HepG2 (cell line): ENCODE data around the gene RTP5. TPM values are rescaled to one million over a fixed set of nuclear protein-coding genes. Genes with fewer than 3 reads are reported as not detected.

Experiments used
- ATAC-seq: fragments of 200-7000 bp; cut with Tn5 transposase; 3 replicates; pipeline ENCODE4 v1.9.1; 2020; ENCODE audit warnings: mild to moderate bottlenecking, moderate library complexity
- BruUV-seq: library from RNA; stranded (reverse); fragments of 400-500 nt; replicated peaks from 2 replicates; lab custom pipeline; 2021; lab: Mats Ljungman, UMichigan
- CTCF ChIA-PET: fragments of 300-600 bp; formaldehyde crosslinking; extraction: SDS; loops from one replicate; lab custom pipeline; 2021; ENCODE audit warnings: low total read pairs, inconsistent platforms, low intra/inter-chr PET ratio; lab: Yijun Ruan, JAX
- POLR2A ChIA-PET: fragments of 350-600 bp; sonication (Branson Sonifier 250); formaldehyde crosslinking; loops from one replicate; lab custom pipeline; 2020; ENCODE audit warnings: antibody characterized with exemption, inconsistent platforms; lab: Yijun Ruan, JAX
- DNase-seq: peaks from one replicate; pipeline ENCODE4 v3.0.0-alpha.2; 2015; ENCODE audit warnings: low spot score
- FAIRE-seq: peaks from 3 replicates; lab custom pipeline; 2011; peaks lifted over from hg19 to GRCh38; lab: Jason Lieb, UNC
- H2AFZ ChIP-seq: one replicate; pipeline ENCODE4 v1.6.1; 2011; ENCODE audit warnings: low read length, inconsistent platforms
- H3K27ac ChIP-seq: fragments of 300-600 bp; 3 replicates; pipeline ENCODE4 v1.8.0; 2011; ENCODE audit warnings: mixed run types, mild to moderate bottlenecking, mixed read lengths, low read length, inconsistent platforms; ENCODE audit not compliant: insufficient read depth; ENCODE audit errors: extremely low read length
- H3K27me3 ChIP-seq, 2 experiments: fragments of 200-600 bp in 1 of 2; 2 replicates in 1 of 2; 3 replicates in 1 of 2; pipeline versions ENCODE4 v1.6.0 to v1.8.0; 2011; ENCODE audit warnings: low read length in 2 of 2, mild to moderate bottlenecking in 2 of 2, moderate library complexity in 2 of 2, inconsistent platforms in 1 of 2; ENCODE audit not compliant: insufficient read depth in 2 of 2, control insufficient read depth in 1 of 2
- H3K36me3 ChIP-seq, 2 experiments: fragments of 200-600 bp in 1 of 2; replicated peaks in 1 of 2; 2 replicates in 1 of 2; 3 replicates in 1 of 2; pipeline versions ENCODE4 v1.5.1 to v1.8.0; 2011; ENCODE audit warnings: low read length in 2 of 2, inconsistent platforms in 1 of 2; ENCODE audit not compliant: insufficient read depth in 2 of 2, control insufficient read depth in 1 of 2
- H3K4me1 ChIP-seq: 2 replicates; pipeline ENCODE4 v1.5.1; 2012; ENCODE audit warnings: low read length, inconsistent platforms; ENCODE audit not compliant: insufficient read depth
- H3K4me2 ChIP-seq: 2 replicates; pipeline ENCODE4 v1.6.0; 2011; ENCODE audit warnings: low read depth, low read length, inconsistent platforms
- H3K4me3 ChIP-seq, 3 experiments: fragments of 200-600 bp in 1 of 3; sonication (generic), shearing (Covaris generic) in 1 of 3; replicated peaks in 1 of 3; 2 replicates each; pipeline ENCODE4 v1.5.1; 2011 to 2016; ENCODE audit warnings: low read length in 3 of 3, inconsistent platforms in 2 of 3, low read depth in 2 of 3, mild to moderate bottlenecking in 2 of 3, control low read depth in 1 of 3, mixed read lengths in 1 of 3; ENCODE audit not compliant: insufficient read depth in 1 of 3
- H3K79me2 ChIP-seq: one replicate; pipeline ENCODE4 v1.6.1; 2011; ENCODE audit warnings: low read length, inconsistent platforms; ENCODE audit not compliant: insufficient read depth
- H3K9ac ChIP-seq: 2 replicates; pipeline ENCODE4 v1.6.0; 2011; ENCODE audit warnings: mild to moderate bottlenecking, low read depth, low read length, inconsistent platforms; ENCODE audit not compliant: insufficient read depth
- H3K9me3 ChIP-seq: 2 replicates; pipeline ENCODE4 v1.5.1; 2012; ENCODE audit warnings: mild to moderate bottlenecking, low read length
- H4K20me1 ChIP-seq: 2 replicates; pipeline ENCODE4 v1.6.0; 2011; ENCODE audit warnings: inconsistent platforms, mild to moderate bottlenecking, low read length, moderate library complexity; ENCODE audit not compliant: insufficient read depth
- ATF5 ChIP-seq: sonication (generic); formaldehyde crosslinking; IDR thresholded peaks from 2 replicates; pipeline ENCODE4 v1.4.0; 2020; ENCODE audit warnings: mild to moderate bottlenecking, low read depth, missing genetic modification reagents
- ATM ChIP-seq: fragments of 450-650 bp; IDR thresholded peaks from 2 replicates; pipeline ENCODE4 v1.7.1; 2017; ENCODE audit warnings: mild to moderate bottlenecking, borderline replicate concordance
- BATF2 ChIP-seq: sonication (generic); formaldehyde crosslinking; IDR thresholded peaks from 2 replicates; pipeline ENCODE4 v1.8.0; 2022; ENCODE audit warnings: mild to moderate bottlenecking, missing genetic modification reagents, moderate library complexity
- FOXA1 ChIP-seq, 2 experiments: fragments of 450-650 bp in 1 of 2; sonication (generic) in 1 of 2; formaldehyde crosslinking in 1 of 2; IDR thresholded peaks; 2 replicates each; pipeline versions ENCODE4 v1.4.0 to v1.6.1; 2016 to 2020; ENCODE audit warnings: missing genetic modification reagents in 1 of 2
- FOXK2 ChIP-seq: fragments of 450-650 bp; IDR thresholded peaks from 2 replicates; pipeline ENCODE4 v1.6.1; 2016
- FOXP1 ChIP-seq, 2 experiments: fragments of 450-650 bp in 1 of 2; IDR thresholded peaks; 2 replicates each; pipeline ENCODE4 v1.6.1; 2017 to 2018; ENCODE audit warnings: antibody characterized with exemption in 1 of 2
- NBN ChIP-seq: fragments of 450-650 bp; conservative IDR thresholded peaks from 2 replicates; pipeline ENCODE4 v1.6.1; 2017
- NCOA1 ChIP-seq: sonication (generic); formaldehyde crosslinking; IDR thresholded peaks from 2 replicates; pipeline ENCODE4 v1.9.0; 2021; ENCODE audit warnings: missing genetic modification reagents
- NFIC ChIP-seq: IDR thresholded peaks from 2 replicates; pipeline ENCODE4 v1.6.1; 2012; ENCODE audit warnings: mild to moderate bottlenecking, low read length, inconsistent platforms
- NFRKB ChIP-seq: fragments of 450-650 bp; IDR thresholded peaks from 2 replicates; pipeline ENCODE4 v1.6.1; 2017
- PCBP1 ChIP-seq: fragments of 200-400 bp; formaldehyde crosslinking; IDR thresholded peaks from 2 replicates; pipeline ENCODE4 v1.6.1; 2017; ENCODE audit warnings: mild to moderate bottlenecking, low read depth, low read length, borderline replicate concordance
- TEAD2 ChIP-seq: sonication (generic); formaldehyde crosslinking; IDR thresholded peaks from 2 replicates; pipeline ENCODE4 v1.9.0; 2021; ENCODE audit warnings: missing genetic modification reagents
- TRIM22 ChIP-seq: fragments of 450-650 bp; IDR thresholded peaks from 2 replicates; pipeline ENCODE4 v1.6.1; 2017
- WGBS: methylation state at CpG from one replicate; pipeline ENCODE4 v1.1.6; 2017; ENCODE audit warnings: low lambda C conversion rate; 5-methylcytosine and 5-hydroxymethylcytosine counted together
- in situ Hi-C: cut with HindIII; loops from 2 replicates; pipeline ENCODE4 v1.10.0; 2017; ENCODE audit warnings: low pct_unique_long_range_greater_than_20kb; ENCODE audit not compliant: extremely low pct_ligation_motif_present
- intact Hi-C: fragments of 100-400 bp; cut with micrococcal nuclease; formaldehyde crosslinking; loops from one replicate; pipeline ENCODE4 v1.10.0; 2022; ENCODE audit not compliant: unreplicated experiment
- polyA plus RNA-seq, 8 experiments: library from polyadenylated mRNA; depleted of rRNA in 3 of 8; stranded (reverse) in 7 of 8; unstranded in 1 of 8; fragments of >200 nt; fragmentation: Illumina TruSeq in 4 of 8; extraction: Trizol in 4 of 8; gene quantifications; 2 replicates each; pipeline versions ENCODE4 v1.2.1 to v1.2.3, GENCODE V29; 2011 to 2016; ENCODE audit warnings: low read depth in 4 of 8, missing spikeins in 1 of 8, mixed read lengths in 1 of 8; ENCODE audit not compliant: insufficient read depth in 1 of 8
- total RNA-seq, 5 experiments: library from RNA; depleted of rRNA; stranded (reverse); fragments of >200 nt; fragmentation: Illumina TruSeq; extraction: Trizol; gene quantifications; 2 replicates each; pipeline ENCODE4 v1.2.3, GENCODE V29; 2016; ENCODE audit warnings: low read depth in 1 of 5
- TF ChIP-seq, protein P1 (sequence below): sonication (generic); formaldehyde crosslinking; IDR thresholded peaks from 2 replicates; pipeline ENCODE4 v1.4.0; 2020; ENCODE audit warnings: mild to moderate bottlenecking, missing genetic modification reagents

The RTP5 gene
- total and polyA plus RNA-seq, 2 of the 13 experiments (the other 11 are each of a cell fraction or from before 2014, with no cell fraction given), result not detected

- Histone ChIP-seq H3K36me3 (no peaks in the 10 kb centered on the region), H3K9me3 (no peaks in the 10 kb centered on the region), H3K4me3 (no peak overlapping the region), H2AFZ (no peak overlapping the region), H3K4me2 (no peak overlapping the region), H4K20me1 (no peaks in the 10 kb centered on the region), H3K27me3 (peaks cover 21 to 84% of the 10 kb centered on the region in 2 experiments), H3K9ac (no peak overlapping the region)
- in situ Hi-C loops, result no loop called here
- intact Hi-C loops, result no loop called here
- DNase-seq, result no peak
- 44% methylated on average over 6 of the region's 10 CpGs for WGBS
- no peak for FAIRE-seq
- CTCF ChIA-PET, result no interaction called here
- BruUV-seq, result no TSS peak
- TF ChIP-seq, protein P1, sequence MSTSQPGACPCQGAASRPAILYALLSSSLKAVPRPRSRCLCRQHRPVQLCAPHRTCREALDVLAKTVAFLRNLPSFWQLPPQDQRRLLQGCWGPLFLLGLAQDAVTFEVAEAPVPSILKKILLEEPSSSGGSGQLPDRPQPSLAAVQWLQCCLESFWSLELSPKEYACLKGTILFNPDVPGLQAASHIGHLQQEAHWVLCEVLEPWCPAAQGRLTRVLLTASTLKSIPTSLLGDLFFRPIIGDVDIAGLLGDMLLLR (CRISPR knock-in tag), result no peak
- TF ChIP-seq PCBP1 (0 out of 2 replicates have a peak, but pooled peaks have one; percentile 22), NFIC (no peak), NCOA1 (CRISPR knock-in tag) (no peak)
- TF ChIP-seq, all 625 proteins: peak for 1
- POLR2A ChIA-PET, result interaction anchor here (1.1 to 1.5 kb wide), 2 partner anchors 86 to 90 kb away, joined by 5 read pairs; no protein-coding TSS in a partner anchor
- Histone ChIP-seq H3K4me1 (peaks cover 14% of the 10 kb centered on the region), H3K27ac (no peak overlapping the region), H3K79me2 (no peaks in the 10 kb centered on the region)
- ATAC-seq, result peak; percentile 46
Measured at GRCh38 chr2:241860184-241861078, 9.1 kb upstream of the RTP5 start.

GRCh38 chr2:241861264-241861663 lies 8.3 kb upstream of the RTP5 start:
- H3K9ac ChIP-seq, result no peak overlapping the region
- FAIRE-seq (peak; percentile 82), ATAC-seq (no peak), DNase-seq (no peak)
- BruUV-seq, result no TSS peak
- H3K4me2 ChIP-seq, result no peak overlapping the region
- intact Hi-C loops (no loop called here), in situ Hi-C loops (no loop called here)
- H3K27ac ChIP-seq, result no peak overlapping the region
- peaks cover 21 to 83% of the 10 kb centered on the region in 2 experiments for H3K27me3 ChIP-seq
- H3K36me3 ChIP-seq, result no peaks in the 10 kb centered on the region
- no peak overlapping the region for H3K4me3 ChIP-seq
- no peaks in the 10 kb centered on the region for H3K79me2 ChIP-seq
- ChIA-PET POLR2A (no interaction called here), CTCF (no interaction called here)
- 84% methylated on average over 1 of the region's 1 CpG for WGBS
- H2AFZ ChIP-seq, result no peak overlapping the region
- no peaks in the 10 kb centered on the region for H3K9me3 ChIP-seq
- H4K20me1 ChIP-seq, result 0 out of 2 replicates have a peak, but pooled peaks cover 5% of the 10 kb centered on the region
- peaks cover 14% of the 10 kb centered on the region for H3K4me1 ChIP-seq
- TF ChIP-seq ATM (0 out of 2 replicates have a peak, but pooled peaks have one; percentile 45), NBN (0 out of 2 replicates have a peak, but pooled peaks have one; percentile 59), TEAD2 (CRISPR knock-in tag) (no peak), FOXA1 (IDR thresholded peaks at IDR 0.05) (peak; percentile 42; the same call in 1 of the 2 replicates), FOXA1 (CRISPR knock-in tag; IDR thresholded peaks at IDR 0.05) (no peak), BATF2 (no peak), NFRKB (peak; percentile 68; the same call in 1 of the 2 replicates), FOXP1 (IDR thresholded peaks at IDR 0.05) (0 out of 2 replicates have a peak, but pooled peaks have one; percentile 2), FOXP1 (CRISPR knock-in tag; IDR thresholded peaks at IDR 0.05) (no peak), FOXK2 (peak; percentile 4; the same call in 1 of the 2 replicates), ATF5 (CRISPR knock-in tag) (no peak), TRIM22 (0 out of 2 replicates have a peak, but pooled peaks have one; percentile 39)
